SK-N-MC (cell line): Measurements from ENCODE around the gene NES.

Experiments
- DNase-seq: peaks from one replicate; pipeline ENCODE4 v3.0.0-alpha.2; 2011; ENCODE audit warnings: low read depth, low spot score
- H3K27ac ChIP-seq: fragments of 200-600 bp; sonication (generic); 2 replicates; pipeline ENCODE4 v1.5.1; 2016; ENCODE audit warnings: mixed run types
- H3K36me3 ChIP-seq: fragments of 200-600 bp; sonication (generic); 2 replicates; pipeline ENCODE4 v1.6.1; 2017; ENCODE audit warnings: antibody characterized with exemption, low read length, mixed read lengths; ENCODE audit not compliant: insufficient read depth
- H3K4me3 ChIP-seq: fragments of 200-600 bp; sonication (generic); 2 replicates; pipeline ENCODE4 v1.5.1; 2016
- H3K9ac ChIP-seq: fragments of 200-600 bp; sonication (generic); 2 replicates; pipeline ENCODE4 v1.8.0; 2017; ENCODE audit warnings: mixed run types, mixed read lengths; ENCODE audit not compliant: insufficient read length
- H3K9me3 ChIP-seq: fragments of 200-600 bp; sonication (generic); 2 replicates; pipeline ENCODE4 v1.6.1; 2017; ENCODE audit warnings: low read depth, mild to moderate bottlenecking, antibody characterized with exemption, low read length, moderate library complexity, mixed read lengths
- EZH2 ChIP-seq: fragments of 200-600 bp; sonication (generic); IDR thresholded peaks from one replicate; pipeline ENCODE4 v1.6.1; 2017; ENCODE audit warnings: antibody characterized with exemption
- FOXP2 ChIP-seq: optimal IDR thresholded peaks from 2 replicates; pipeline ENCODE3; 2011; ENCODE audit warnings: mild to moderate bottlenecking, moderate library complexity; ENCODE audit not compliant: insufficient read depth; ENCODE audit errors: extremely low read length, control extremely low read depth
- POLR2AphosphoS5 ChIP-seq: IDR thresholded peaks from 2 replicates; pipeline ENCODE4 v1.6.1; 2012; ENCODE audit warnings: mild to moderate bottlenecking, low read depth, low read length, borderline replicate concordance

Gene NES

DNA sequence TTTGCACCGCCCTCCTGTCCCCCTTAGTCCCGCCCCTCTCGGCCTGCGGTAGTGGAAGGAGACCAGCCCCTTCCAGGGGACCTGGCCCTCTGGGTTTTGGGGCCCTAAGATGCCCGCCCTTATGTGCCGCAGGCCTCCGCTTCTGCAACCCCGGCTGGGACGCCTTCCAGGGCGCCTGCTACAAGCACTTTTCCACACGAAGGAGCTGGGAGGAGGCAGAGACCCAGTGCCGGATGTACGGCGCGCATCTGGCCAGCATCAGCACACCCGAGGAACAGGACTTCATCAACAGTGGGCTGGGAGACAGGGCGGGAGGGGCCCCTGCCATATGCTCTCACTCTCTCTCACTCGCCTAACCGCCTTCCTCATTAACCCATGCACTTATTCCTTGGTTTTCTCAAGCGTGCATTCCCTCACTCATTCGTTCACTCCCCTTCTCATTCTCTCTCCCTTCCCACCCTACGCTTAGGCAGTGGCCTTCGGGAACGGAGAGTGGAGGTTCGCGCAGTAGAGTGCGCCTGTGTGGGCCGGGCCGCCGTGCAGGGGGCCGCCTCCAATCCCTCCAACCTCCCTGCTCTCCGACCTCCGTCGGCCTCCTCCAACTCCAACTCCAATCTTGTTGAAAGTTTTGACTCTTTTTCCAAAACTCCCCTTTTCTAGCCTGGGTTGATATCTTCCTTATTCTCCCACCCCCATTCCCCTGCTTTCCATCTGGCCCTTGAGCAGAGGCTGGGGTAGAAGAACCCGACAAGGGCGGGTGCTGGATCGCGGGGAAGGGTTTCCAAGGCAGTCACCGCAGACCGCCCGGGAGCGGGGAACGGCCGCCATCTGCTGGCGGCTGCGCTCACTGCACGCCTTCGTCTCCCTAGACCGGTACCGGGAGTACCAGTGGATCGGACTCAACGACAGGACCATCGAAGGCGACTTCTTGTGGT is 20.1 kb downstream of the NES start:
- Histone ChIP-seq H3K4me3 (peak overlapping the region; percentile 61), H3K9me3 (no peaks in the 10 kb centered on the region), H3K27ac (no peak overlapping the region), H3K9ac (no peak overlapping the region), H3K36me3 (no peaks in the 10 kb centered on the region)
- no peak for DNase-seq
- TF ChIP-seq EZH2 (peak; percentile 97), POLR2AphosphoS5 (no peak), FOXP2 (peak; percentile 25)

DNA sequence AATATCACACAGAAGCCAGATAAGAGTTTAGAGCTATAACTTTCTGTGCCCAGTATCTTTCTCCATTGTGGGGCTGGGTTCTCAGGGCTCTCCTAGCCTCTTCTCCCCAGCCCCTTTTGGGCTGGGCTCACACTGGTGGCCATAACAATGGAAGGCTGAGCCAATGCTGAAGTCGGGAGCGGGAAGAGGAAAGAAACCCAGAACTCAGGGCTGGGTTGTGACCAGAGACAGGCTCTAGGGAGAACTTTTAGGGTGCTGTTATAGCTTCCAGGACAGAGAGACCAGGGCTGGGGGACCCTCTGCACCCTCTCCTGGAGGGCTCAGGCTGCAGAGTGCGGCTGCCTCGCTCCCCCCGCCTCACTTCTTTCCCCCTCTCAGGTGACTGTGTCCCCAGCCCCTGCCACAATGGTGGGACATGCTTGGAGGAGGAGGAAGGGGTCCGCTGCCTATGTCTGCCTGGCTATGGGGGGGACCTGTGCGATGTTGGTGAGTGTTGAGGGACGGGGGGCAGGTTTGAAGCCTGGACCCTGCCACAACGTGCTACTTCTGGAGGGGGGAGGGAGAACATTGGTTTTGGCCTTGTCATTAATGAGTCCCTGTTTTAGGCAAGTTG is 21.2 kb downstream of the NES start:
- H3K36me3 ChIP-seq: no peaks in the 10 kb centered on the region
- TF ChIP-seq POLR2AphosphoS5: no peak
- no peak for TF ChIP-seq FOXP2
- TF ChIP-seq EZH2: no peak
- no peak overlapping the region for H3K9ac ChIP-seq
- no peak overlapping the region for H3K4me3 ChIP-seq
- DNase-seq: no peak
- H3K9me3 ChIP-seq: no peaks in the 10 kb centered on the region
- H3K27ac ChIP-seq: no peak overlapping the region

DNA sequence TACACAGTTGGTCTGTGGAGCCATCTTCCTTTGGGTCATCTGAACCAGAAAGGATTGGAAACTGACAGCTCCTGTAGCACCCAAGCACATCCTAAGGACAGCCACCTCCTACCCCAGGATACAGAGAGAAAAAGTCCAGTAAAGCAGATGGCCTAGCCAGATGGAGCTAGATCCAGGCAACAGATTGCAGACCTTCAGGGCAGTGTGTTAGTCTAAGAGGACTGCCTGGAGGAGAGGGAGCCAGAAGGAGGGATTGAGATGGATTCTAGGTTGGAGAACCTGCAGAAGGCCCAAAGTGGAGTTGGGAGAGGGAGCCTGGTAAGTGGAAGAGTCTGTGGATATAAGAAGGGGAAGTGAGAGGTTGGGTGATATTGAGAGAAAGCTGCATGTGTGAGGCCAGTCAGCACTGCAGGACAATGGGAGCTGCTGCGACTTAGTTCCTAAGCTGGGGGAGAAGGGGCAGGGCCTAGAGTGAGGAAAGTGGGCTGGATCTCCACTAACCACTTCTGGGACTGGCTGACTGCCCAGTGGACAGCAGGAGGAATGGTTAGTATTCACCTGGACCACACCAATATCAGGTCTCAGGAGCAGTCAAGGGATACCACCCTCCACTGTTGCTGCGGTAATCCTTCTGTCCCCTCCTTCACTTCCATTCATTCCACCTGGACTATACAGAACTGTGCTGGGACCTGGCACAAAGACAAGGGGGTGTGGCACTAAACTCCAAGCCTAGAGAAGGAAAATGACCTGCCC is 21.9 kb downstream of the NES start:
- Histone ChIP-seq H3K9ac (no peak overlapping the region), H3K36me3 (no peaks in the 10 kb centered on the region), H3K9me3 (no peaks in the 10 kb centered on the region), H3K27ac (no peak overlapping the region), H3K4me3 (no peak overlapping the region)
- DNase-seq: no peak
- TF ChIP-seq FOXP2 (no peak), POLR2AphosphoS5 (no peak), EZH2 (no peak)

DNA sequence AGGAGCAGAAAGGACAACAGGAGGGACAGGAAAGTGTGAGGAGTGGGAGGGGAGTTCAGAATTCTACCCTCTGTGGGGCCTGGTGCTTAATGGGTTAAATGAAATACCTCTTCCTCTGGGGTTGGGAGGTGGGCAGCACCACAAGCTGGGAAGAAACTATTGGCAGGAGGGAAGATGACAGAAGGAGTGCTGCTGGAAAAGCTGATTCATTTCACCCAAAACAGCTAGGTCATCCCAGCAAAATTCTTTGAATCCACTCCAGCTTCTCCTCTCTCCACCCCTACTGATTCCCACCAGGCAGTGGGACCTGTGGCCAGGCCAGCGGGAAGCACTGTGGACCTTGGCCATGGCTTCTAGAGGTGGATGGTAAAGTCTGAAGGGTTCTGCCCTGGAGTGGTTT is 22.5 kb downstream of the NES start:
- H3K9me3 ChIP-seq: no peaks in the 10 kb centered on the region
- H3K4me3 ChIP-seq: no peak overlapping the region
- no peaks in the 10 kb centered on the region for H3K36me3 ChIP-seq
- H3K27ac ChIP-seq: no peak overlapping the region
- DNase-seq: no peak
- TF ChIP-seq FOXP2 (no peak), POLR2AphosphoS5 (no peak), EZH2 (no peak)
- H3K9ac ChIP-seq: no peak overlapping the region

DNA sequence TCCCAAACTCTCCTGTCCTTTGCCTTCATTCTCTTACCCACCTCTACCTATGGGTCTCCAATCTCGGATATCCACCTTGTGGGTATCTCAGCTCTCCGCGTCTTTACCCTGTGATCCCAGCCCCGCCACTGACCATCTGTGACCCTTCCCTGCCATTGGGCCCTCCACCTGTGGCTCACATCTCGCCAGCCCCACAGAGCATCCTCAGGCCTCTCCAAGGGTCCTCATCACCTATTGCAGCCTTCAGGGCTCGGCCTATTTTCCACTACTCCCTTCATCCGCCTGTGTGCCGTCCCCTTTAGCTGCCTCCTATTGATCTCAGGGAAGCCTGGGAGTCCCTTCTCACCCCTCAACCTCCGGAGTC is 24.2 kb downstream of the NES start:
- TF ChIP-seq EZH2 (no peak), FOXP2 (no peak), POLR2AphosphoS5 (no peak)
- DNase-seq: no peak
- no peaks in the 10 kb centered on the region for H3K9me3 ChIP-seq
- H3K4me3 ChIP-seq: no peak overlapping the region
- H3K9ac ChIP-seq: no peak overlapping the region
- H3K27ac ChIP-seq: no peak overlapping the region
- H3K36me3 ChIP-seq: no peaks in the 10 kb centered on the region

DNA sequence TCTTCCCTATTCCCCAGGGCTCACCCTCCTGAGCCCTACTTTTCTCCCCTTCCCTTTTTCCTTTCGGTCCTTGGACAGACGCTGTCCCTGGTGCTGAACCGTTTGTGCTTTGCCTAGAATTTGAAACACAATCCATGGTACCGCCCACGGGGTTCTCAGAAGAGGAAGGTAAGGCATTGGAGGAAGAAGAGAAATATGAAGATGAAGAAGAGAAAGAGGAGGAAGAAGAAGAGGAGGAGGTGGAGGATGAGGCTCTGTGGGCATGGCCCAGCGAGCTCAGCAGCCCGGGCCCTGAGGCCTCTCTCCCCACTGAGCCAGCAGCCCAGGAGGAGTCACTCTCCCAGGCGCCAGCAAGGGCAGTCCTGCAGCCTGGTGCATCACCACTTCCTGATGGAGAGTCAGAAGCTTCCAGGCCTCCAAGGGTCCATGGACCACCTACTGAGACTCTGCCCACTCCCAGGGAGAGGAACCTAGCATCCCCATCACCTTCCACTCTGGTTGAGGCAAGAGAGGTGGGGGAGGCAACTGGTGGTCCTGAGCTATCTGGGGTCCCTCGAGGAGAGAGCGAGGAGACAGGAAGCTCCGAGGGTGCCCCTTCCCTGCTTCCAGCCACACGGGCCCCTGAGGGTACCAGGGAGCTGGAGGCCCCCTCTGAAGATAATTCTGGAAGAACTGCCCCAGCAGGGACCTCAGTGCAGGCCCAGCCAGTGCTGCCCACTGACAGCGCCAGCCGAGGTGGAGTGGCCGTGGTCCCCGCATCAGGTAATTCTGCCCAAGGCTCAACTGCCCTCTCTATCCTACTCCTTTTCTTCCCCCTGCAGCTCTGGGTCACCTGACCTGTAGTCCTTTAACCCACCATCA is 24.8 kb downstream of the NES start:
- DNase-seq: no peak
- Histone ChIP-seq H3K9ac (no peak overlapping the region), H3K9me3 (no peaks in the 10 kb centered on the region), H3K36me3 (no peaks in the 10 kb centered on the region), H3K27ac (no peak overlapping the region), H3K4me3 (no peak overlapping the region)
- no peak for TF ChIP-seq EZH2
- TF ChIP-seq FOXP2: no peak
- no peak for TF ChIP-seq POLR2AphosphoS5

DNA sequence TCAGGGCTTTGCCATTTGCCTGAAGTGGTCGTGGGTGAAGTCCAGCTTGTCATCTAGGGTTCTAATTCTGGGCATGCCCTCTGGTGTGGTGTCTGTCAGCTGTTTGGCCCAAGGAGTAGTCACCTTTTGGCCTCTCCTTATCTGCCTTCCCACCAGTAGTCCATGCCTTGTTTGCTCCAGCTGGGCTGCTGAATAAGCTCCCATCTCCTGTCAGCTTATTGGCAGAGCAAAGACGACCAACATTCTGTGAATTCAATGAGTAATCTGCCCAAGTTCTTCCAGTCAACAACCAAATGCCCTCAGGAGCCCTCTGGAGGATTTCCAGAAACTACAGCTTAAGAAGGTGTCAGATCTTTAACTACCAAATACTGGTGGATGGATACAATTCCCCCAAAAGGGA is 28.3 kb downstream of the NES start:
- TF ChIP-seq EZH2 (no peak), FOXP2 (no peak), POLR2AphosphoS5 (no peak)
- DNase-seq: no peak
- no peak overlapping the region for H3K27ac ChIP-seq
- H3K9ac ChIP-seq: no peak overlapping the region
- no peaks in the 10 kb centered on the region for H3K36me3 ChIP-seq
- no peaks in the 10 kb centered on the region for H3K9me3 ChIP-seq
- H3K4me3 ChIP-seq: no peak overlapping the region
